GM18868 (cell line): Measurements from ENCODE around the gene AP2M1.

Source experiments
- ATAC-seq: cut with Tn5 transposase; IDR thresholded peaks from one replicate; pipeline ENCODE4 v1.9.1; 2021; ENCODE audit warnings: mild to moderate bottlenecking, moderate library complexity; ENCODE audit not compliant: unreplicated experiment

AP2M1 gene

GRCh38 chr3:184177767-184178306, 3.2 kb downstream of the AP2M1 start:
- ATAC-seq, result no peak

- ATAC-seq, result no peak
Observed at GRCh38 chr3:184178521-184179138, 4.0 kb downstream of the AP2M1 start.

- no peak for ATAC-seq
Observed at GRCh38 chr3:184180165-184180564, 5.5 kb downstream of the AP2M1 start.

- ATAC-seq, result no peak
Observed at GRCh38 chr3:184181596-184181995, 6.9 kb downstream of the AP2M1 start.

- ATAC-seq, result no peak
Observed at GRCh38 chr3:184183679-184184078, 9.0 kb downstream of the AP2M1 start.

GRCh38 chr3:184184546-184185230, 10.0 kb downstream of the AP2M1 start:
- no peak for ATAC-seq

- ATAC-seq, result peak; percentile 89
Observed at GRCh38 chr3:184185461-184186183, 11.0 kb downstream of the AP2M1 start.

- ATAC-seq, result peak; percentile 14
Observed at GRCh38 chr3:184186184-184186901, 11.7 kb downstream of the AP2M1 start, which contains the start of gene ABCF3. TSS of gene ABCF3 (plus strand) at chr3:184186199. CDS start at chr3:184186208, 9 bp downstream.

- no peak for ATAC-seq
Observed at GRCh38 chr3:184186902-184187207, 12.2 kb downstream of the AP2M1 start.

- ATAC-seq, result no peak
Observed at GRCh38 chr3:184188080-184188479, 13.4 kb downstream of the AP2M1 start.

GRCh38 chr3:184189421-184189820, 14.8 kb downstream of the AP2M1 start:
- no peak for ATAC-seq

- ATAC-seq, result no peak
Observed at GRCh38 chr3:184192889-184193288, 18.2 kb downstream of the AP2M1 start.

- no peak for ATAC-seq
Observed at GRCh38 chr3:184193991-184194539, 19.4 kb downstream of the AP2M1 start.

GRCh38 chr3:184196536-184196935, 21.9 kb downstream of the AP2M1 start:
- no peak for ATAC-seq

- no peak for ATAC-seq
Observed at GRCh38 chr3:184198509-184198908, 23.9 kb downstream of the AP2M1 start.

- ATAC-seq, result no peak
Observed at GRCh38 chr3:184200825-184201224, 26.2 kb downstream of the AP2M1 start.

- ATAC-seq, result no peak
Observed at GRCh38 chr3:184203526-184203925, 28.9 kb downstream of the AP2M1 start.

GRCh38 chr3:184209146-184209923, 34.7 kb downstream of the AP2M1 start:
- ATAC-seq, result no peak

GRCh38 chr3:184211297-184211696, 36.6 kb downstream of the AP2M1 start:
- ATAC-seq, result no peak

GRCh38 chr3:184211718-184212117, 37.1 kb downstream of the AP2M1 start:
- no peak for ATAC-seq
